ENCODE measurements around the gene HACD2.

DNA sequence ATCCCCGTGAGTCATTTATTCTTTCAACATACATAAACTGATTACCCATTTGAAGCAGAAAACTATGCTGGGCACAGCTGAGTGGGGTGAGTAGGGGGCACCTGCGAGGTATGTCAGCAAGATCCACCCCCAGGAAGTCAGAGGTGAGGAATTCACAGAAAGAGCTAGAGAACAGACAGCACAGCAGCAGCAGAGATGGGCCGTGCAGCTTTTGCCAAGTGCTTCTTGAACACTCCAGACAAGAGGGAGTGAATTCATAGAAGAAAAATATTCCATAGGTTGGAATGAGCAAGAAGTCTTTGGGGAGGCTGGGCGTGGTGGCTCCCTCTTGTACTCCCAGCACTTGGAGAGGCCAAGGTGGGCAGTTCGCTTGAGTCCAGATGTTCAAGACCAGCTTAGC, 126.6 kb downstream of the HACD2 start:
- TF ChIP-seq POLR2A (IDR thresholded peaks at IDR 0.05) (no peak), EP300 (IDR thresholded peaks at IDR 0.05) (no peak)
- TF ChIP-seq, protein P1, sequence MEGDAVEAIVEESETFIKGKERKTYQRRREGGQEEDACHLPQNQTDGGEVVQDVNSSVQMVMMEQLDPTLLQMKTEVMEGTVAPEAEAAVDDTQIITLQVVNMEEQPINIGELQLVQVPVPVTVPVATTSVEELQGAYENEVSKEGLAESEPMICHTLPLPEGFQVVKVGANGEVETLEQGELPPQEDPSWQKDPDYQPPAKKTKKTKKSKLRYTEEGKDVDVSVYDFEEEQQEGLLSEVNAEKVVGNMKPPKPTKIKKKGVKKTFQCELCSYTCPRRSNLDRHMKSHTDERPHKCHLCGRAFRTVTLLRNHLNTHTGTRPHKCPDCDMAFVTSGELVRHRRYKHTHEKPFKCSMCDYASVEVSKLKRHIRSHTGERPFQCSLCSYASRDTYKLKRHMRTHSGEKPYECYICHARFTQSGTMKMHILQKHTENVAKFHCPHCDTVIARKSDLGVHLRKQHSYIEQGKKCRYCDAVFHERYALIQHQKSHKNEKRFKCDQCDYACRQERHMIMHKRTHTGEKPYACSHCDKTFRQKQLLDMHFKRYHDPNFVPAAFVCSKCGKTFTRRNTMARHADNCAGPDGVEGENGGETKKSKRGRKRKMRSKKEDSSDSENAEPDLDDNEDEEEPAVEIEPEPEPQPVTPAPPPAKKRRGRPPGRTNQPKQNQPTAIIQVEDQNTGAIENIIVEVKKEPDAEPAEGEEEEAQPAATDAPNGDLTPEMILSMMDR (IDR thresholded peaks at IDR 0.05) = no peak

Data from tibial nerve (tissue), 4 donors.